IPS-18c (cell line): ENCODE measurements around the gene AAK1.
"Not testable (repeated sequence)": the region's sequence is repeated elsewhere in the genome, so short reads cannot be mapped to it uniquely, and the experiment has no call there.

Experiments used
- H3K4me3 ChIP-seq: 2 replicates; pipeline ENCODE4 v1.7.0; 2013; ENCODE audit warnings: low read depth, mild to moderate bottlenecking, low read length, moderate library complexity; ENCODE audit not compliant: insufficient read depth
- H3K9me3 ChIP-seq: one replicate; pipeline ENCODE4 v1.6.1; 2013; ENCODE audit warnings: mild to moderate bottlenecking, low read length, moderate library complexity; ENCODE audit not compliant: control insufficient read depth, insufficient read depth

Gene AAK1

DNA sequence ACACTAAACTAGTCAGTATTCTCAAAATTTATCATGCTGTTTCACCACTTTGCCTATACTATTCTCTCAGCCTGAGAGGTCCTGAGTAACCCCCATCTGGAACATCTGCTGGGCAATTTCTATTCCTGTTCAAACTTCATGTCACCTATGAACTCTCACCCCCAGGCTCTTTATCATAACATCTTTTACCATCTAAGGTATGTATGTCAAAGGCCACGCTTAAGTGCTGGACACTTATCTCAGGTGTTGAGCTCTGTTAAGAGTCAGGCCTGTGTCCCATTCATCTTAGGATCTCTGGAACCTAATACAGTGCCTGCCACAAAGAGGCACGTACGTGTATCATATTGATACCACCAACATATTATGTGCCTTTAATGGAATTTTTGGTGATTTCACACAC, 4.9 kb downstream of the AAK1 start:
- Histone ChIP-seq H3K9me3 (no peaks in the 10 kb centered on the region), H3K4me3 (no peak overlapping the region)

DNA sequence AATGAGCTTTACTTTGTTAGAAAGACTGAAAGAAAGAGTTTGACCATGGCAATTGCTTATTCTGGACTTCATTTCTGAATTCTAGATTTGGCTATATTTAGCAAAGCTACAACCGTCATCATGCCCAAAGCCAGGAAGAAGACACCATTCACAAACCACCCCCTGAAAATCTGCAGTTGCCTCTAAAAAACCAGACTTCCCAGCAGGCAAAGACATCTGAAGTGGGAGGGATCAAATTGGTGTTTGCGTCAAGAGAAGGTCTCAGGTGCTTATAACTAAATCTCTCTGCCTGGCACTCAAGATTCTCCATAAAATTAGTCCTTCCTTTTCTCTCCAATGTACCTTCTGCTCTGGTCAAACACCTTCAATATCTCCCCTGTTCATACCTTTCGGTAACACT, 5.6 kb downstream of the AAK1 start:
- H3K4me3 ChIP-seq = no peak overlapping the region
- no peaks in the 10 kb centered on the region for H3K9me3 ChIP-seq

DNA sequence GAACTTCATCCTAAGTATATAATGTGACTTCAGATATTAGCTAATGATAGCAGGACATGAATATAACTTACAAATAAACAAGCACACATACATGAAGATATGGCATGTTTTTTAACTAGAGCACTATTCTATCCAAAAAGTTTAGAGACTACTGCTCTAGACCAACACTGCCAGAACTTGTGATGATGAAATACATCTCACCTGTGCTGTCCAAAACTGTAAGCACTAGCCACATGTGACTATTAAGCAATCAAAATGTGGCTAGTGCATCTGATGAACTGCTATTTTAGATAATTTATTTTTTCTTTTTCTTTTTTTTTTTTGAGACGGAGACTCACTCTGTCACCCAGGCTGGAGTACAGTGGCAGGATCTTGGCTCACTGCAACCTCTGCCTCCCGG, 7.1 kb downstream of the AAK1 start:
- Histone ChIP-seq H3K9me3 (no peaks in the 10 kb centered on the region), H3K4me3 (no peak overlapping the region)

DNA sequence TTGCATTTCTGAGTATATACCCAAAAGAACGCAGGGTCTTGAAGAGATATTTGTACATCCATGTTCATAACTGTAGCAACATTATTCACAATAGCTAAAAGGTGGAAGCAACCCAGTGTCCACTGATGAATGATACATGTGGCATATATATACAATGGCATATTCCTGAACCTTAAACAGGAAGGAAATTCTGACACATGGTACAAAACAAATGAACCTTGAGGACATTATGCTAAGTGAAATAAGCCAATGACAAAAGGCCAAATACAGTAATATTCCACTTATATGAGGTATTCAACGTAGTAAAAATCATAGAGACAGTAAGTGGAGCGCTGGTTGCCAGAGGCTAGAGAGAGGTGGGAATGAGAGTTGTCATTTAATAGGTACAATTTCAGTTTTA, 8.1 kb downstream of the AAK1 start:
- no peak overlapping the region for H3K4me3 ChIP-seq
- no peaks in the 10 kb centered on the region for H3K9me3 ChIP-seq

DNA sequence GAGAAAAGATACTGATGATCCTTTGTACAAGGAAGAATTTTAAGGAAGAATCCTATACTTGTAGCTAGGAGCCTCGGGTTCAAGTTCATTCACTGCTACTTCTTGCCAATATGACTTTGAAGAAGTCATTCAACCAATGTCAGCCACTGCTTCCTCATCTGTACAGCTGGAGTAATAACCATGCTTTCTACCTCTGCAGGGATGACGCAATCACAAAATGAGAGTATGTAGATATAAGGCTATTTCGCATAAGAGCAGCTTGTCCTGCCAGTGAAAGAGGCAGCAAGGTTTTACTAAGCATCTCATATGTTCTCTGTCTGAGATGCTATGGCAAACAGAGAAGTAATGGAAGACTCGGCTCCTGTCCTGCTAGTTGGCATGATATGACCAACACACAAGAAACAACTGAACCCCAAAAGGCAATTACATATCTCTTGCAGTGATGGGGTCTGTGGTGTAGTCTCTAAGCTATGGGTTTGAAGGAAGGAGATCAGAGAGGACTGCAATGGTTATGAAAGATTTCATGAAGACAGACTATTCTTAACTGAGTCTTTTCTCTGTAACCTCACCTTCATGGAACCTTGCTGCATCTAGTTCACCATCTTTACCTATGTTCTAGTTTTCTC, 9.2 kb downstream of the AAK1 start:
- no peaks in the 10 kb centered on the region for H3K9me3 ChIP-seq

DNA sequence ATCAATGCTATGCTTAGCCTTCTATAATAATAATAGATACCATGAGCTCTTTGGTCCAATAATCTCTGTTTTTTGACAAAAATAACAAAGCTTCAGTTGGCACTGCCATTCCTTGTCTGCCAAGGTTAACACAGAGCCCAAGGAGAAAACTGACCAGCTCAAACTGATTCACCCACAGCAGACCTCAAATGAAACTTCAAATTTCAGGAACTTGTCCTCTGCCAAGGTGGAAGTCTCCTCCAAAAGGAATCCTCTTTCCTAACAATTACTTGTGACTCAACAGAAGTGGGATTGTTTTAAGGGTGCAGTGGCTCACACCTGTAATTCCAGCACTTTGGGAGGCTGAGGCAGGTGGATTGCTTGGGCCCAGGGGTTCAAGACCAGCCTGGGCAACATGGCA, 12.1 kb downstream of the AAK1 start:
- no peaks in the 10 kb centered on the region for H3K9me3 ChIP-seq
- H3K4me3 ChIP-seq = no peak overlapping the region

More for the DNA sequence above, 9.2 kb downstream of the AAK1 start:
- no peak overlapping the region for H3K4me3 ChIP-seq

DNA sequence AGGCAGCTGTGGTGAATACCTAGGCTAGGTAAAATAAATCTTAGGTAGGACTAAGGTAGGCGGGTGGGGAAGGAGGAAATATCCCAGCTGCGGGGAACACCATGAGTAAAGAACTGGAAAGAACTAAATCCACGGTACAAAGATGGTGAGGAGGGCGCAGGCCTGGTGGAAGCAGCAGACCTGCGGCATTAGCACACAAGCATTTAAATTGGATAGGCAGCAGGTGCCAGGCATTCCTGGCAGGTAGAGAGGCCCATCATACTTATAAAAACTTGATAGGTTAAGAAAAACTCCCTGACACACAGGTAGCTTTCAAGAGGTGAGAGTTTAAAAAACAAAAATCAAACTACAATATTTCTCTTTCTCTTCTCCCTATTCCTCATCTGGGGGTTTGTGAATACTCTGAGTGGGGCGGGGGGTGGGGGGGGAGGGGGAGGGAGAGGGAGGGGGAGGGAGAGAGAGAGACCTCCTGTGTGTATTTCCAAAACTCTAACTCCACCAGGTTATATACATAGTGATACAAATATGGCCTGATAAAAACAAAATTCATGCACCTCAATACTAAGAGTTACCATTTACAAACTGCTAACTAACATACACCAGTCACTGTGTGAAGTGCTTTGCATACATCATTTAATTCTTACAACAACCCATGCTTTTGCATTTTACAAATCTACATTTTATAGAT, 13.5 kb downstream of the AAK1 start:
- no peaks in the 10 kb centered on the region for H3K9me3 ChIP-seq
- no peak overlapping the region for H3K4me3 ChIP-seq

DNA sequence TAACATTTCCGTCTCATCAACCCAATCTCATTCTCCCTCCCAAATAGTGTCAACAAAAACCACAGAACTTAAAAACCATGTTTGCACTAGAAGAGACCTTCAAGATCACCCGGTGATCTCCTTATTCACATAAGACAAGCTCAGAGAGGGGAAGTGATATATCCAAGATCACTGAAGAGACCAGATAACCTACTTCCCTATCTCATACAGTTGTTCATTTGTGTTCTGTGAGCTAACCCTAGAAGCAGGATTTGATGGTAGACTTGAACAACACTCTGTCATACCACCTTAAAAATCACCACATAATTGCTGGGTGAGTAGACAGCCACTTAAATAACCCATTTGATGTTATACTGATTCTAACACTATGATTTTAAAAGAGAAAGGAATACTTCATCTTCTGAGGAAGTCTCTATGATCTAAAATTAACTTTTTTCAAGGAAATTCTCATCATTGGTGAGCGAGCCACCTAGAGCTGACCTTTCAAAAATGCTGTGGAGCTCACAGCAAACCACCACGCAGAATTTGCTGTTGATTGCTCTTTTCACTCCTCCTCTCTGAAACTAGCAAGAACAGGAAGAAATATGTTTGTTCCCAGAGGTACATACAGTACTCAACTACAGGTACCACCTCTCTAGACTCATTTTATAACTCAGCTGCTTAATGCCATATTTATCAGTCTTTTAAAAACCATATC, 15.1 kb downstream of the AAK1 start:
- no peak overlapping the region for H3K4me3 ChIP-seq
- no peaks in the 10 kb centered on the region for H3K9me3 ChIP-seq

DNA sequence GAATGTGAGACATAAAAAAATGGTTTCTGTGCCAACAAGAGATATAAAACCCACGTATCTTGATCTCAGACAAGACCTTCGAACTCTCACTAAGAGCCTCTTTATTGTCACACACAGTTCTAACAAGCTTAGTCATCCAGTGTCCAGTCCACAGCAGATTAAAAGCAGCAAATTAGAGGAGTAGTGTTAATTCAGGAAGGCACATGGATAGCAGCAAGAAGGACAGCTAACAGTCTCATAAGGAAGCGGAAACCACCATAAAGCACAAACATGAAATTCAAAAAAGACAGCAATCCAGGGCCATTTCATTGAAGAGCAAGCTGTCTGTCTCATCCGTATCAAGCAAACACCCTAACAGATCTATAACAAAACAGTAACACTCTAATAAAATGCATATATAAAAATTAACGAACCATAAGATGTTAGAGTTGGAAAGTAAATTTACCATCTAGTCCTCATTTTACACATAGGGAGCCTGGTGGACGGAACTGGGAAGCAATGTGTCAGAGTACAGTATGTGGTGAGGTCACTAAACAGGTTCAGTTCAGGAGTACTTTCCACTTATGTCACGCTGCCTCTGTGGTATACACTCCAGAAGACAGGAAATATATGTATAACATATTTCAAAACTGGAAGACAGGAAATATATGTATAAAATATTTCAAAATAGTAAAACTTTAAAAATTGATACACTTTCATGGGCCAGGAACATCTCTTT, 18.3 kb downstream of the AAK1 start:
- H3K4me3 ChIP-seq = no peak overlapping the region

DNA sequence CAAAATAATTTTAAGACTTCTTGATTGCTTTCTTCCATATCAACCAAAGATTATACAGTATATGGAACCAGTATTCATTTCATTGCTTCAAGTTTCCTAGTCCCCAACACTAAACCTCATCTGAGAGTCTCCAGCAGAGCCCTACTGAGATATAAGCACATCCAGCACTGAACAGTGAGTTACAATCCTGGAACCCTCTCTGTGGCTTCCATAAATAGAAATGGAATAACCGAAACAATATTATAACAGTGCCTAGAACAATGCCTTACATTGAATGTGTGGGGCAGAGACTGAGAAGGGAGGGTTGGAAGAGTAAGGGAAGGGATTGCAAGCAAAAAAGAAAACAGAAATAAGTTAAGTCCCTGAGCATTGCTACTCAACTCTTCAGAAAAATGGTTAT, 18.9 kb downstream of the AAK1 start:
- no peaks in the 10 kb centered on the region for H3K9me3 ChIP-seq
- H3K4me3 ChIP-seq = no peak overlapping the region

More for the DNA sequence above, 18.3 kb downstream of the AAK1 start:
- no peaks in the 10 kb centered on the region for H3K9me3 ChIP-seq

DNA sequence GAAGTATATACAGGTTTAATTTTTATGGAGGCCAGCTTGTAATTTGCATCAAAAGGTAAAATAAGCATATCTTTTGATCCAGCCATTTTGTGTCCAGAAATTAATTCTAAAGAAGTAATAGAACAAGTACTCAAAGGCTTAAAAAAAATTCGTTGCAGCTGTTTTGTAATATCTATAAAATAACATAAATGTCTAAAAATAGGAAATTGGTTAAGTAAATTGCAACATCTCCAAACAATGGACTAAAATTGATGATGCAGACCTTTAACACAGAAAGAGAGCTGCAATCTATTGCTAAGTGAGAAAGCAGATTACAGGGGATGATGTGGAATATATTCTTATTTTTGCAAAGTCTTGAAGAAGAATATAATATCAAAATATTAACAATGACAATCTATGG, 19.4 kb downstream of the AAK1 start:
- no peaks in the 10 kb centered on the region for H3K9me3 ChIP-seq
- no peak overlapping the region for H3K4me3 ChIP-seq

DNA sequence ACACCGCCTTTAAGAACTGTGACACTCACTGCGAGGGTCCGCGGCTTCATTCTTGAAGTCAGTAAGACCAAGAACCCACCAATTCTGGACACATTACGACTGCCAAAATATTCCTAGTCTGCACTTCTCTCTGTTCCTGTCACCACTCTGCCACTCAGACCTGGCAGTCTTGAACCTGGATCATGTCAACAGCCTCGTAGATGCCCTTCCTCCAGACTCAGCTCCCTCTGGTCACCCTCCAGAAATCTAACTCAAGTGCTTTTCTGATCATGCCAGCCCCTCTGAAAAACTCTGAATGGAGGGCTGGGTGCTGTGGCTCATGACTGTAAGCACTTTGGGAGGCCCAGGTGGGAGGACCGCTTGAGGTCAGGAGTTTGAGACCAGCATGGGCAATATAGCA, 20.3 kb downstream of the AAK1 start:
- H3K4me3 ChIP-seq = no peak overlapping the region
- no peaks in the 10 kb centered on the region for H3K9me3 ChIP-seq

DNA sequence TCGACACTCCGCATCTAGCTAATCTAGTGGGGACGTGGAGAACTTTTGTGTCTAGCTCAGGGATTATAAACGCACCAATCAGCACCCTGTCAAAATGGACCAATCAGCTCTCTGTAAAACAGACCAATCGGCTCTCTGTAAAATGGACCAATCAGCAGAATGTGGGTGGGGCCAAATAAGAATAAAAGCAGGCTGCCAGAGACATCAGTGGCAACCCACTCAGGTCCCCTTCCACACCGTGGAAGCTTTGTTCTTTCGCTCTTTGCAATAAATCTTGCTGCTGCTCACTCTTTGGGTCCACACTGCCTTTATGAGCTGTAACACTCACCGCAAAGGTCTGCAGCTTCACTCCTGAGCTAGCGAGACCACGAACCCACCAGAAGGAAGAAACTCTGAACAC, 20.7 kb downstream of the AAK1 start:
- not testable (repeated sequence) for H3K4me3 ChIP-seq, H3K9me3 ChIP-seq

DNA sequence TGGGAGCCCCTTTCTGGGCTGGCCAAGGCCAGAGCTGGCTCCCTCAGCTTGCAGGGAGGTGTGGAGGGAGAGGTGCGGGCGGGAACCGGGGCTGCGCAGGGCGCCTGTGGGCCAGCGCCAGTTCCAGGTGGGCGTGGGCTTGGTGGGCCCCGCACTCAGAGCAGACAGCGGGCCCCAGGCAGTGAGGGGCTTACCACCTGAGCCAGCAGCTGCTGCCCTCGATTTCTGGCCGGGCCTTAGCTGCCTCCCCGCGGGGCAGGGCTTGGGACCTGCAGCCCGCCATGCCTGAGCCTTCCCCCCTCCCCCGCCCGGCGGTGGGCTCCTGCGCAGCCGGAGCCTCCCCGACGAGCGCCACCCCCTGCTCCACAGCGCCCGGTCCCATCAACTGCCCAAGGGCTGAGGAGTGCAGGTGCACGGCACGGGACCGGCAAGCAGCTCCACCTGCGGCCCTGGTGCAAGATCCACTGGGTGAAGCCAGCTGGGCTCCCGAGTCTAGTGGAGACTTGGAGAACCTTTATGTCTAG, 21.5 kb downstream of the AAK1 start:
- H3K4me3 ChIP-seq, H3K9me3 ChIP-seq: not testable (repeated sequence)

DNA sequence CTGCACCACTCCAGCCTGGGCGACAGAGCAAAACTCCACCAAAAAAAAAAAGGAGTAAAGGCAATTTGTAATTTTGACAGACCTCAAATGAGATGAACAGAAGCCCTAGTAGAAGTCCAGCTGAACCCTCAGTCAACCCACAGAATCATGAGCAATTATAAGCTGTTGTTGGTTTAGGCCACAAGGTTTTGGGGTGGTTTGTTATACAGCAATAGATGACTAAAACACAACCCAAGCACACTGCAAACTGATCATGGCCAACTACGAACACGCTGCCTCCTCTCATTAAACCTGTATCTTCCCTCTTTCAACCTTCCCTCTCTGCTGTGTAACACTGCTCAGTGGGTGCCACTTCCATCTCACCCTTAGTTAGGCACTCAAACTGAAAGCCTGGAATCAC, 22.1 kb downstream of the AAK1 start:
- Histone ChIP-seq H3K9me3 (no peaks in the 10 kb centered on the region), H3K4me3 (no peak overlapping the region)

DNA sequence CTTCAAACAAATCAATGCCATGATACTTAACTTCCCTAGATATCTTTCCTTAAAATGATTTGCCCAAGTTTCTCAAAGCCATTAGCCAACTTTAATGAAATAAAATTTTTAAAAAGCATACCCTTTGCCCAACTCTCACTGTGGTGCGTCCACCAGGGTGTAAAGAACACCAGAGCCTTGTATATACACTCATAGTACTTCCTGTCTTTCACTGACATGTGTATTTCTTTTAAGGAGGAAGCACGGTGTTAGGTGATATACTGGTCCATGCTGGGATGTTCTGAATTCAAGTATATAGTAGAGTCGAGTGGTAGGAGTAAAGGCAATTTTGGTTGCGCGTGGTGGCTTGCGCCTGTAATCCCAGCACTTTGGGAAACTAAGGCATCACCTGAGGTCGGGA, 22.7 kb downstream of the AAK1 start:
- Histone ChIP-seq H3K4me3 (no peak overlapping the region), H3K9me3 (no peaks in the 10 kb centered on the region)

DNA sequence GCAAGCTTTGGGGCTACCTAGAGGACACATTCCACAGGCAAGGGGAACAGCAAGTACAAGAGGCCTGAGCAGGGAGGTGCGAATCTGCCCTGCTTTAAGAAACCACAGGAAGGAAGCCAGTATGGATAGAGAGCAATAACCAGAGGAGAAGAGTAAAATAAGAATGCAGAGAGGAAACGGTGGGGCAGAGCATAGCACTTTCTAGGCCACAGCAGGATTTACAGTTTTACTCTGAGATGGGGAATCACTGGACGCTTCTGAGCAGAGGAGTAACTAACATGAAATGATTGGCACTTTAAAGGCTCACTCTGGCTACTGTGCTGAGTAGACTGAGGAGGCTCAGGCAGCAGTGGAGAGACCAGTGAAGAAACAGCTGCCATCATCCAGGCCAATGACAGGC, 23.8 kb downstream of the AAK1 start:
- Histone ChIP-seq H3K9me3 (no peaks in the 10 kb centered on the region), H3K4me3 (no peak overlapping the region)

DNA sequence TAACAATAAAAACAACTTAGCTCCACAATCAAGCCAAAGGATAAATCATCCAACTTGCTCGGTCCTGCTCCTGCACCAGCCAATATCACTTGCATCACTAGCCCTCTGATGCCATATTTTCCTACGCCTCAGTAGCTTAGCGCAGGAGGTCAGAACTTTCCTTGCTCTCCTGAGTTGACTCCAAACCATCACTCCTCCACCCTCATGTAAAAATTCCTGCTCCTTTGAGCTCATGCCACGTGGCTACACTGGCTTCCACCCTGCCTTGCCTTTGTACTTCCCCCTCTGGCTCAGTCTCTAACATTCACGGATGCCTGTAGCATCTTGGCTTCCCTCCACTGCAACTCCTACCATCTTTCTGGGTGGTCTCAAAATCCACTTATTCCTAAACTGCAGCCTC, 25.2 kb downstream of the AAK1 start:
- H3K9me3 ChIP-seq = no peaks in the 10 kb centered on the region
- no peak overlapping the region for H3K4me3 ChIP-seq
